SU-DHL-6 (cell line): Measurements from ENCODE around the gene JSRP1.

Experiments
- H2AFZ ChIP-seq: fragments of 200-600 bp; sonication (generic); 2 replicates; pipeline ENCODE4 v1.6.1; 2014; ENCODE audit warnings: low read depth, mild to moderate bottlenecking, moderate library complexity, mixed read lengths, antibody characterized with exemption, low read length; ENCODE audit not compliant: severe bottlenecking
- H3F3A ChIP-seq: fragments of 200-600 bp; shearing (Covaris generic); 2 replicates; pipeline ENCODE4 v1.6.0; 2016; ENCODE audit warnings: antibody characterized with exemption, mild to moderate bottlenecking; ENCODE audit not compliant: insufficient read depth
- H3K27ac ChIP-seq: fragments of 200-600 bp; sonication (generic); 2 replicates; pipeline ENCODE4 v1.5.1; 2016; ENCODE audit warnings: low read depth, mild to moderate bottlenecking, low read length, moderate library complexity, mixed read lengths
- H3K27me3 ChIP-seq: fragments of 200-600 bp; sonication (generic), shearing (Covaris generic); 2 replicates; pipeline ENCODE4 v1.6.0; 2014; ENCODE audit warnings: mild to moderate bottlenecking, low read length
- H3K36me3 ChIP-seq: fragments of 200-600 bp; sonication (generic); 2 replicates; pipeline ENCODE4 v1.6.1; 2014; ENCODE audit warnings: mild to moderate bottlenecking, low read length, mixed read lengths
- H3K4me2 ChIP-seq: fragments of 300-600, 200-600 bp; shearing (Covaris generic), sonication (generic); 2 replicates; pipeline ENCODE4 v1.6.0; 2014; ENCODE audit warnings: low read length, low read depth, mild to moderate bottlenecking; ENCODE audit not compliant: poor library complexity, severe bottlenecking
- H3K4me3 ChIP-seq: fragments of 200-600 bp; sonication (generic); 2 replicates; pipeline ENCODE4 v1.5.1; 2014; ENCODE audit warnings: antibody characterized with exemption, low read length, mild to moderate bottlenecking, mixed read lengths; ENCODE audit not compliant: insufficient read depth, poor library complexity, severe bottlenecking
- H3K79me2 ChIP-seq: fragments of 200-600 bp; sonication (generic); 2 replicates; pipeline ENCODE4 v1.6.1; 2014; ENCODE audit warnings: mild to moderate bottlenecking, low read length, moderate library complexity; ENCODE audit not compliant: insufficient read depth
- H3K9ac ChIP-seq: fragments of 200-600 bp; sonication (generic); 2 replicates; pipeline ENCODE4 v1.7.0; 2014; ENCODE audit warnings: mild to moderate bottlenecking, low read length
- H3K9me2 ChIP-seq: fragments of 200-600 bp; sonication (generic); replicated peaks from 2 replicates; pipeline ENCODE4 v1.6.1; 2014; ENCODE audit warnings: low read length; ENCODE audit not compliant: insufficient read depth
- H3K9me3 ChIP-seq: fragments of 200-600 bp; sonication (generic); 2 replicates; pipeline ENCODE4 v1.6.1; 2014; ENCODE audit warnings: low read length, mixed read lengths; ENCODE audit not compliant: insufficient read depth
- H4K20me1 ChIP-seq: fragments of 200-600 bp; sonication (generic); 2 replicates; pipeline ENCODE4 v1.6.1; 2014; ENCODE audit warnings: low read depth, mild to moderate bottlenecking, antibody characterized with exemption, low read length, moderate library complexity, mixed read lengths
- EZH2phosphoT487 ChIP-seq: fragments of 200-600 bp; sonication (generic), shearing (Covaris generic); conservative IDR thresholded peaks from 2 replicates; pipeline ENCODE4 v1.6.1; 2018; ENCODE audit warnings: mild to moderate bottlenecking, antibody characterized with exemption, low read length, moderate library complexity, mixed read lengths
- TF ChIP-seq, protein P1 (sequence below): fragments of 200-600 bp; sonication (generic); IDR thresholded peaks from one replicate; pipeline ENCODE4 v1.5.1; 2017; ENCODE audit warnings: antibody characterized with exemption, mild to moderate bottlenecking, low read length, moderate library complexity; ENCODE audit not compliant: insufficient read depth, poor library complexity, severe bottlenecking

JSRP1 gene

DNA sequence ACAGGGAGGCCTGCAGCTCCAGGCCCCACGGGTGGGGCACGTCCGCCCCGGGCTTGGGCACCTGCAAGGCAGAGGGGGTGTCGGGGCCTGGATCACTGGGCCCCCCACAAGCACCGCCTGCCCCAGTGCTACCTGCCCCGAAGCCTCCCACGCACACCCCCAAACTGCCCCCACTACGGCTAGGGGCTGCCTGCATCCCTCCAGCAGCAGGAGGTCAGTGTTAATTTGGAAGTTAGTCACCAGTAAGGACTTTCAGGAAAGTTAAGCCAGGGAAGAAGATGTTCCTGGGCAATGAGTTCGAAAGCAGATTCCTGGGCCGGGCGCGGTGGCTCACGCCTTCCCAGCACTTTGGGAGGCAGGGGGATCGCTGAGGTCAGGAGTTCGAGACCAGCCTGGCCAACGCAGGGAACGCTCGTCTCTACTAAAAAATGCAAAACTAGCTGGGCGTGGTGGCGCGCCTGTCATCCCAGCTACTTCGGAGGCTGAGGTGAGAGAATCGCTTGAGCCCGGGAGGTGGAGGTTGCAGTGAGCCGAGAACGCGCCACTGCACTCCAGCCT is 20.3 kb upstream of the JSRP1 start:
- Histone ChIP-seq H3F3A (peaks cover 24% of the 10 kb centered on the region), H3K79me2 (peaks cover 22% of the 10 kb centered on the region), H3K9ac (no peak overlapping the region), H2AFZ (no peak overlapping the region), H3K9me2 (no peaks in the 10 kb centered on the region), H4K20me1 (peaks cover 6% of the 10 kb centered on the region; the same call in 1 of the 2 replicates), H3K4me3 (no peak overlapping the region), H3K27me3 (no peaks in the 10 kb centered on the region), H3K9me3 (no peaks in the 10 kb centered on the region), H3K27ac (no peak overlapping the region), H3K36me3 (peaks cover 3% of the 10 kb centered on the region; the same call in 1 of the 2 replicates), H3K4me2 (no peak overlapping the region)
- TF ChIP-seq, protein P1, sequence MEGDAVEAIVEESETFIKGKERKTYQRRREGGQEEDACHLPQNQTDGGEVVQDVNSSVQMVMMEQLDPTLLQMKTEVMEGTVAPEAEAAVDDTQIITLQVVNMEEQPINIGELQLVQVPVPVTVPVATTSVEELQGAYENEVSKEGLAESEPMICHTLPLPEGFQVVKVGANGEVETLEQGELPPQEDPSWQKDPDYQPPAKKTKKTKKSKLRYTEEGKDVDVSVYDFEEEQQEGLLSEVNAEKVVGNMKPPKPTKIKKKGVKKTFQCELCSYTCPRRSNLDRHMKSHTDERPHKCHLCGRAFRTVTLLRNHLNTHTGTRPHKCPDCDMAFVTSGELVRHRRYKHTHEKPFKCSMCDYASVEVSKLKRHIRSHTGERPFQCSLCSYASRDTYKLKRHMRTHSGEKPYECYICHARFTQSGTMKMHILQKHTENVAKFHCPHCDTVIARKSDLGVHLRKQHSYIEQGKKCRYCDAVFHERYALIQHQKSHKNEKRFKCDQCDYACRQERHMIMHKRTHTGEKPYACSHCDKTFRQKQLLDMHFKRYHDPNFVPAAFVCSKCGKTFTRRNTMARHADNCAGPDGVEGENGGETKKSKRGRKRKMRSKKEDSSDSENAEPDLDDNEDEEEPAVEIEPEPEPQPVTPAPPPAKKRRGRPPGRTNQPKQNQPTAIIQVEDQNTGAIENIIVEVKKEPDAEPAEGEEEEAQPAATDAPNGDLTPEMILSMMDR = no peak
- TF ChIP-seq EZH2phosphoT487 = no peak

DNA sequence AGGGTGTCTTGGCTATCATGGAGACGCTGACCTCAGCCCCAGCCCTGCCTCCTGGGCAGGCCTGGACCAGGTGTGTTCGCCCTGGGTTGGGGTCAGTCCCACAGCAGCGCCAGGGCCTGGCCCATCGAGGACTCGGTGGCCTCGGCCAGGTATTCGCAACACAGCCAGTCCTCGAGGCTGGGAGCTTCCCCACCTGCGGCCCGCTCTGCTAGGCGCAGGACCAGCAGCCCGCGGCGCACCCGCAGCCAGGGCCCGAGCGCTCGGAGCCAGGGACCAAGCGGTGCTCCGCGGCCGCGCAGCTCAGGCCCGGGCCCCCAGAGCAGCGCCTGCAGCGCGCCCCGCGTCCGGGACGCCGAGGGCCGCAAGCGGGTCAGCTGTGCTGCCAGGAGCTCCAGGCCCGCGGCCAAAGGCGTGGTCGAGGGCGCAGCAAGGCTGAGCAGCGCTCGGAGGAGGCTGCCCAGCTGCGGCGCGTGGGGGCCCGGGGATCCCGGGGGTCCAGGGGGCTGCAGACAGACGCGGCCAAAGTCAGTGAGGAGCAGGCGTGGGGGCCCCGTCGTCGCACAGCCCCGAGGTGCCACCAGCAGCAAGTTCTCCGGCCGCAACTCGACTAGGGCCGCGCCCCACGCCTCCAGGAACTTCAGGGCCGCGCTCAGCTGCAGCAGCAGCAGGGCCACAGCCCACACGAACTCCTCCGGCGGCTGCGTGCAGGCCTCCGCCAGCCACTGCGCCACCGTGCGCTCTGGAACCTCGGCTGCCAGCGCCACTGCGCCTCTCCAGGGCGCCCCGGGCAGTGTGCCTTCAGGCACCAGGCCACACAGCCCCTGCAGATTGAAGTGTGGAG is 19.6 kb upstream of the JSRP1 start:
- H3K27me3 ChIP-seq = no peaks in the 10 kb centered on the region
- H3K4me3 ChIP-seq = no peak overlapping the region
- no peak for TF ChIP-seq EZH2phosphoT487
- TF ChIP-seq, protein P1 = no peak
- no peaks in the 10 kb centered on the region for H3K9me2 ChIP-seq
- H3K79me2 ChIP-seq = peaks cover 29% of the 10 kb centered on the region
- no peak overlapping the region for H3K9ac ChIP-seq
- peaks cover 6% of the 10 kb centered on the region; the same call in 1 of the 2 replicates for H4K20me1 ChIP-seq
- peaks cover 3% of the 10 kb centered on the region; the same call in 1 of the 2 replicates for H3K36me3 ChIP-seq
- no peak overlapping the region for H2AFZ ChIP-seq
- H3K27ac ChIP-seq = no peak overlapping the region
- no peaks in the 10 kb centered on the region for H3K9me3 ChIP-seq
- no peak overlapping the region for H3K4me2 ChIP-seq
- peaks cover 29% of the 10 kb centered on the region for H3F3A ChIP-seq

DNA sequence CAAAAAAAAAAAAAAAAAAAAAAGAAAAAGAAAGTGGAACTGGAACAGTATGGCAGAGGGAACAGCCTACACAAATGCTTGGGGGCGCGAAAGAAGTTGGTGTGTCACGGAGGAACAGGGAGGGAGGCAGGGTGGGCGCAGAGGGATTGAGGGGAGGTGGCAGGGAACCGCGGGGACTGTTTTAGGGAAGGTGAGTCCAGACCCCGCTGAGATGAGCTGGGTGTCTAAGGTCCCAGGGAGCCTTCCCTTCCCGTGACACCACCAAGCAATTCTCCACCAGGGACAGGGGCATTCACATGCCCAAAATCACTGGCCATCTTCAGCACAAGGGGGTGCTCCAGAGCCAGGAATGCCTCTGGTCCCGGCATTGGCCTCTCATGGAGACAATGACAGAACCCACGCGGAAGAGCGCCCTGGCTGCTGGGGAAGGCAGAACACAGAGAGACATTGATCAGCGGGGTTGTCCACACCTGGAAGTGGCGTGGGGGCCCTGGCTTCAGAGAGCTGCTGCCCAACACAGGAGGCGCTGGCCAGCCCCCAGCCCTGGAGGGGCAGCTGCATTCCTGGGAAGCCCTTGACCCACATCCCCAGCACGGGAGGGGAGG is 18.8 kb upstream of the JSRP1 start:
- H3K9me3 ChIP-seq = no peaks in the 10 kb centered on the region
- H3K79me2 ChIP-seq = peaks cover 35% of the 10 kb centered on the region
- H4K20me1 ChIP-seq = peaks cover 6% of the 10 kb centered on the region; the same call in 1 of the 2 replicates
- no peak overlapping the region for H3K4me3 ChIP-seq
- H3K4me2 ChIP-seq = no peak overlapping the region
- no peak for TF ChIP-seq EZH2phosphoT487
- TF ChIP-seq, protein P1 = peak; percentile 15
- no peak overlapping the region for H3K27ac ChIP-seq
- H3F3A ChIP-seq = peaks cover 29% of the 10 kb centered on the region
- no peaks in the 10 kb centered on the region for H3K27me3 ChIP-seq
- H3K36me3 ChIP-seq = peaks cover 3% of the 10 kb centered on the region; the same call in 1 of the 2 replicates
- no peak overlapping the region for H3K9ac ChIP-seq
- H2AFZ ChIP-seq = no peak overlapping the region
- no peaks in the 10 kb centered on the region for H3K9me2 ChIP-seq
